Effector CD8-positive, alpha-beta T cell (primary cell): ENCODE measurements around the gene TMOD4.
"Not testable (repeated sequence)": the region's sequence is repeated elsewhere in the genome, so short reads cannot be mapped to it uniquely, and the experiment has no call there.

ENCODE experiments used
- DNase-seq: peaks from one replicate; lab custom pipeline; 2025; lab: John Stamatoyannopoulos, UW
- total RNA-seq, 4 experiments: gene quantifications; one replicate each; lab custom pipeline; 2026; lab: John Stamatoyannopoulos, UW

TMOD4 gene
- 4.5 to 9.2 (median 6.7) reads per million in 4 experiments for total RNA-seq

- DNase-seq, result no peak
Observed at GRCh38 chr1:151175863-151176262, at the start of gene TMOD4. TMOD4 (minus strand) TSS chr1:151175981; CDS start chr1:151174875, 1,106 bp downstream.

GRCh38 chr1:151222130-151222529 lies 46.3 kb upstream of the TMOD4 start:
- DNase-seq, result no peak

- no peak for DNase-seq
Observed at GRCh38 chr1:151221616-151222015, 45.8 kb upstream of the TMOD4 start.

GRCh38 chr1:151213560-151213959 lies 37.8 kb upstream of the TMOD4 start:
- no peak for DNase-seq

GRCh38 chr1:151211972-151212705 lies 36.4 kb upstream of the TMOD4 start:
- no peak for DNase-seq

- no peak for DNase-seq
Observed at GRCh38 chr1:151210830-151211229, 35.0 kb upstream of the TMOD4 start.

GRCh38 chr1:151205381-151205965 lies 29.7 kb upstream of the TMOD4 start:
- DNase-seq, result not testable (repeated sequence)

GRCh38 chr1:151199873-151200581 lies 24.2 kb upstream of the TMOD4 start:
- no peak for DNase-seq

- DNase-seq, result peak; percentile 99
Observed at GRCh38 chr1:151198254-151199127, 22.7 kb upstream of the TMOD4 start, which contains the start of gene PIP5K1A. PIP5K1A (plus strand) TSS chr1:151198552; CDS start chr1:151198997, 445 bp downstream.

GRCh38 chr1:151197863-151198253 lies 22.1 kb upstream of the TMOD4 start:
- DNase-seq, result no peak

- peak; percentile 31 for DNase-seq
Observed at GRCh38 chr1:151196292-151196800, 20.6 kb upstream of the TMOD4 start.

GRCh38 chr1:151194894-151195594 lies 19.3 kb upstream of the TMOD4 start:
- not testable (repeated sequence) for DNase-seq

GRCh38 chr1:151193856-151194255 lies 18.1 kb upstream of the TMOD4 start:
- DNase-seq, result no peak

GRCh38 chr1:151193304-151193703 lies 17.5 kb upstream of the TMOD4 start:
- DNase-seq, result no peak

- no peak for DNase-seq
Observed at GRCh38 chr1:151192047-151192446, 16.3 kb upstream of the TMOD4 start.

- DNase-seq, result peak; percentile 75
Observed at GRCh38 chr1:151189637-151190445, 14.1 kb upstream of the TMOD4 start, which contains the start of gene VPS72. VPS72 (minus strand) TSS chr1:151190197; CDS start chr1:151190121, 76 bp downstream.

- DNase-seq, result not testable (repeated sequence)
Observed at GRCh38 chr1:151188667-151189066, 12.9 kb upstream of the TMOD4 start.

- DNase-seq, result no peak
Observed at GRCh38 chr1:151187205-151187604, 11.4 kb upstream of the TMOD4 start.

GRCh38 chr1:151184211-151184610 lies 8.4 kb upstream of the TMOD4 start:
- DNase-seq, result no peak

GRCh38 chr1:151176514-151177045 lies 799 bp upstream of the TMOD4 start:
- no peak for DNase-seq
